GM12891 (cell line): Measurements from ENCODE around the gene NAT8L.
A peak's percentile ranks its signal among the peaks of the same experiment; 100 is the strongest.

Source experiments
- DNase-seq: peaks from one replicate; pipeline ENCODE4 v3.0.0; 2011; ENCODE audit warnings: low spot score; ENCODE audit not compliant: insufficient read length
- FAIRE-seq: peaks from 2 replicates; lab custom pipeline; 2011; peaks lifted over from hg19 to GRCh38; lab: Jason Lieb, UNC
- PAX5 ChIP-seq: IDR thresholded peaks from 2 replicates; pipeline ENCODE4 v1.6.1; 2011; ENCODE audit warnings: low read length, moderate library complexity, mild to moderate bottlenecking; ENCODE audit not compliant: insufficient read depth, severe bottlenecking
- POLR2A ChIP-seq: IDR thresholded peaks from 2 replicates; pipeline ENCODE4 v1.6.1; 2011; ENCODE audit warnings: low read depth, low read length, control low read depth
- POLR2AphosphoS5 ChIP-seq: IDR thresholded peaks from 2 replicates; pipeline ENCODE4 v1.6.1; 2011; ENCODE audit warnings: low read depth, low read length, control low read depth
- POU2F2 ChIP-seq: IDR thresholded peaks from 2 replicates; pipeline ENCODE4 v1.6.1; 2011; ENCODE audit warnings: low read depth, mild to moderate bottlenecking, control low read depth, low read length, moderate library complexity
- SPI1 ChIP-seq: IDR thresholded peaks from 2 replicates; pipeline ENCODE4 v1.6.1; 2011; ENCODE audit warnings: low read depth, low read length, control low read depth
- TAF1 ChIP-seq: IDR thresholded peaks from 2 replicates; pipeline ENCODE4 v1.6.1; 2011; ENCODE audit warnings: low read depth, low read length, control low read depth

NAT8L gene

DNA sequence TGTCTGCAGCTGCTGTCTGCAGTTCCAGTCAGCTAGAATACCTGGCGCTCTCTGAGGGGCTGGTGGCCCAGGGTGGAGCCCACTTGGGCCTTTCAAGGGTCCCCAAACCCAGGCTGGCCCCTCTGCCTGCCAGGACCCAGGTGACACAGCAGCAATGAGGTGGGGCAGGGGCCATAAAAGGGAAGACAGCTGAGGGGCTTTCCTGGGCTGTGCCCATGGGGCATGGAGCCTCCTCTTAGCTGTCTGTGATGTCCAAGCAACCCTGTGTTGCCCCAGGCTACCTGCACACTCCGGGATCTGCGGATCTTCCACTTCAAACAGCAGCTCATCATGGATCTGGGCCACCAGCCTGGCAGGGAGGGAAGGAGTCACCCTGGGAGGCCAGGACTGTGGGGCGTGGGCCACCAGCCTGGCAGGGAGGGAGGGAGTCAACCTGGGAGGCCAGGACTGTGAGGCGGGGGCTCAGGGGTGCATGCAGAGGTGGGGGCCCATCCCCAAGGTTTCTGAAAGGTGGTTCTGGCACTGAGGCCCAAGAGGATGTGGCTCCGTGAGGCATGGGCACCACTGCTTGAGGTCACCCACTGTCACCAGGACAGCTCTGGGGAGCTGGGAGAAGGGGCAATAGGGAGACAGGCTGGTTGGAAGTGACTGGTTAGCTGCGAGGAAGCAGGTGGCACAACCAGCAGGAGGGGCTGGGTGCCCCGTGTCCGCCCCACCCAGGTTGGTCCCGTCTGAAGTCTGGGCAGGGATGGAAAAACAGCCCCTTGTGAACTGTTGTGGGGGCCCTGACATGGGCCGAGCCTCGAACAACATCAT, 16.3 kb downstream of the NAT8L start:
- DNase-seq (no peak), FAIRE-seq (no peak)
- TF ChIP-seq POLR2A = no peak
- no peak for TF ChIP-seq POU2F2

DNA sequence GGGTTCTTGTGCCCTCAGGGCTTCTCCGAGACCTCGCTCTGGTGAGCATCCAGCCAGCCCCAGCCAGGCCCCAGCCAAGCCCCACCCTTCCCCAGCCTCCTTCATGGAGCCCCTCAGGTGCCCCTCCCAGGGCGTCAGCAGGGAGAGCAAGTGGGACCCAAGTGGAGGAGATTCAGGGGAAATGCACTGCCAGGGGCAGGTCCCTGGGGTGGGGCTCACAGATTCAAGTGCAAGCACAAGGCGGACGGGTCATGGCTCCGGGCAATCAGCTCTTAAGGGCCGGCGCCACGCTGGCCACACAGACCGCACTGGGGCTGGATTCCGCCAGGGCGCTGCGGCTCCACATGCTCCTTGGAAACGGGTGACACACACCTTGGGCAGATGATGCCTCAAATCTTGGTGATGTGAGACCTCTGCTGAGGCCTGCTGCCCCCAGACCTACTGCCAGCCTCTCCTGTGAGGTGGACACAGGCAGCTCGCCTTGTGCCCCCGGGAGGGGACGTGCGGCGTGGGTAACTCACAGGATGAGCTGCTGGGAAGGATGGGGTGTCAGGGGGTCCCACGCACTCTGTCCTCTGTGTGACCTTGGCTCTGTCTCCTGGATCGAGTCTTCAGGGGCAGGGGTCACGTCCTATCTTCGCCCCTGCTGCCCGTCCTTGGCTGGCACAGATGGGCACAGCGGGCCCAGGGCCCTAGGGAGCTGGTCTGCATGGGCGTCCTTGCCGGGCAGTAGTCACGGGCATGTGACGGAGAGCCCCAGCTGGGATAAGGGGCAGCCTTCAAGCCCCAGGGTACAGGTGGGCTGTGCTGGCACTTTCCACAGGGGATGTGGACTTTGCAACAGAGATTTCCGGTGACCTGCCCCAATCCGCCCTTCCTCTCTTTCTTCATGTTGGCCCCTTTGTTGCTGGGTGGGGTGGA, 17.1 kb downstream of the NAT8L start:
- DNase-seq (no peak), FAIRE-seq (no peak)
- TF ChIP-seq POLR2A = no peak
- TF ChIP-seq SPI1 = no peak
- no peak for TF ChIP-seq POLR2AphosphoS5
- no peak for TF ChIP-seq POU2F2
- no peak for TF ChIP-seq PAX5
- no peak for TF ChIP-seq TAF1

DNA sequence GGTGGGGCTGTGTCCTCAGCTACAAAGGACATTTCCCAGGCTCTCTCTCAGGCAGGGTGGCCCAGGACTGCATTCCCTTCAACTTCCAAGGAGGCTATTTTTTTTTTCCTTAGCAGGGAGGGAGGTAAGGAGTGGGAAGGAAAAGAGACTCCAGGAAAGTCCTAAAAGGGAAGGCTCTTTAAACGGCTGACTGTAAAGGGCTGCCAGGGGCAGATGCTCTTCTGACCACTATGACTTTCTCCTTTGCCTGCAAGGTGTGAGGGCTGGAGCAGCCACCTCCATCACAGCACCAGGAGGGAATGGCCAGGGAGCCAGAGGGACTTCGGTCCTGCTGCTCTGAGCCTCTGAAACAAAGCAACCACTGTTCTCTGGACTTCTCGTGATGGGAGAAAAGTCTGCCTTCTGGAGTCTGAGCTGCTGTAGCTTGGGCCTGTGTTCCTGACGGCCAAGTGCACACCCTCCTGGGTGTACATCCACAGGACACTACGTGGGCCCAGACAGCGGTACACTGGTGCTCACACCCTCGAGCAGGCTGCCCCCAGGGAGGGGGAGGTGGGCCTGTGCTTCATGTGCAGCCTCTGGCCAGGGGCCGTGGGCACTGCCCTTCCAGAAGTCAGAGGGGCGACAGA, 17.9 kb downstream of the NAT8L start:
- no peak for TF ChIP-seq POLR2AphosphoS5
- TF ChIP-seq POU2F2 = no peak
- TF ChIP-seq SPI1 = no peak
- TF ChIP-seq PAX5 = no peak
- no peak for TF ChIP-seq TAF1
- TF ChIP-seq POLR2A = no peak
- DNase-seq = no peak
- FAIRE-seq = no peak

- DNase-seq (no peak), FAIRE-seq (no peak)
- no peak for TF ChIP-seq PAX5
- TF ChIP-seq TAF1 = no peak
- no peak for TF ChIP-seq POLR2AphosphoS5
- TF ChIP-seq POU2F2 = no peak
- no peak for TF ChIP-seq POLR2A
- no peak for TF ChIP-seq SPI1
Measured at GRCh38 chr4:2077537-2078460, 18.7 kb downstream of the NAT8L start.

- FAIRE-seq = peak; percentile 28
- DNase-seq = no peak
- TF ChIP-seq PAX5 = no peak
Measured at GRCh38 chr4:2078584-2078983, 19.5 kb downstream of the NAT8L start.

DNA sequence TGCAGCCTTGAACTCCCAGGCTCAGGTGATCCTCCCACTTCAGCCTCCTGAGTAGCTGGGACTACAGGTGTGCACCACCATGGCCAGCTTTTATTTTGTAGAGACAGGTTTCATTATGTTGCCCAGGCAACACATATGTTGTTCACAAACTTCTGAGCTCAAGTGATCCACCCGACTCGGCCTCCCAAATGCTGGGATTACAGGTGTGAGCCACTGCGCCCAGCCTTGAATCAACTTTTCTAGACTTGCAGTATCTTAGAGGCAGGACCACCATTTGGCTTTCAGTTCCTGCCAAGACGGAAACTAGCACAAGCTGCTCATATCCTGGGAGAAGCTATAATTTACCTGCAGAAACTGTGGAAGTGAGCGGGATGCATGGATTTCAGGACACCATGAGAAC, 19.9 kb downstream of the NAT8L start:
- DNase-seq (no peak), FAIRE-seq (no peak)
- TF ChIP-seq POLR2A (no peak), POLR2AphosphoS5 (no peak), POU2F2 (no peak), PAX5 (no peak), SPI1 (no peak)

GRCh38 chr4:2079926-2080325, 20.8 kb downstream of the NAT8L start:
- FAIRE-seq (no peak), DNase-seq (no peak)
- TF ChIP-seq PAX5 = no peak
- TF ChIP-seq POU2F2 = no peak
- no peak for TF ChIP-seq POLR2AphosphoS5
- TF ChIP-seq SPI1 = no peak
- no peak for TF ChIP-seq TAF1
- no peak for TF ChIP-seq POLR2A

- FAIRE-seq = no peak
- TF ChIP-seq POU2F2 = no peak
- no peak for TF ChIP-seq TAF1
- no peak for TF ChIP-seq POLR2AphosphoS5
- TF ChIP-seq SPI1 = no peak
- TF ChIP-seq PAX5 = no peak
- no peak for TF ChIP-seq POLR2A
Measured at GRCh38 chr4:2080429-2081300, 21.5 kb downstream of the NAT8L start.

More at GRCh38 chr4:2080429-2081300, 21.5 kb downstream of the NAT8L start:
- DNase-seq = no peak
